Measurements from ENCODE around the gene MAP3K14. TPM values are rescaled to one million over a fixed set of nuclear protein-coding genes. Genes with fewer than 3 reads are reported as not detected.

MAP3K14 gene
- total RNA-seq, 1 experiment from 2014 or later: 16.4 TPM

DNA sequence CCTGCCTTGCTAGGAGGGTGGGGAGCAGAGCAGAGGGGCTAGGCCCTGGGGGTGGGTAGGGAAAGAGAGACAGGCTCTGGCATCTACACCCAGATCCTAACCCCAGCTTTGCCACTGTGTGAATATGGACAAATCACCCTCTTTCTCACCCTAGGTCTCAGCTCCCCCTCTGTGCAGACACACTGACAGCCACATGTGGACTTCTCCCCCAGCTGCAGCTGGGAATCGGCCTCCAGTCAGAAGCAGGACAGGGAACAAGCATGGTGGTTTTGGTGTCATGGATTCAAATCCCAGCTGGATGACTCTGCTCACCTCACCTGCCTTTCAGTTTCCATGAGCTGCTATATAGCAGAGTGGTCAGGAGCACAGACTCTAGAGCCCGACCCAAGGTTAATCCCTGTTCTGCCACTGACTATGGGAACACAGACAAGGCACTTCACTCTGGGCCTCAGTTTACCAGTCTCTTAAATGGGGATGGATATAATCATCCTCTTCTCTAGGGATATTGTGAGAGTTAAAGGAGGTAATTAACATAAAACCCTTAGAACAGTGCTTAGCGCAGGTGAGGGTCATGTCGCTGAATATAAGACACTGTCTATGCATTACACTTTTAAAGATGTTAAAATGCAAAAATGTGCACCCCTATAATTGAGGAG, 26.2 kb upstream of the MAP3K14 start:
- no TSS peak for BruUV-seq (replicated peaks)
- Histone ChIP-seq H2AFZ (ENCODE audit: low read depth, low read length, poor library complexity, severe bottlenecking) (no peak overlapping the region), H3K9me3 (ENCODE audit: control insufficient read depth in 1 of 2, insufficient read depth in 1 of 2, low read depth in 1 of 2, low read length in 2 of 2) (no peaks in the 10 kb centered on the region), H4K20me1 (ENCODE audit: insufficient read depth) (no peaks in the 10 kb centered on the region), H3K9ac (ENCODE audit: low read length) (no peak overlapping the region), H3K9me2 (ENCODE audit: insufficient read depth) (no peaks in the 10 kb centered on the region), H3K27ac (ENCODE audit: low read depth, low read length) (no peak overlapping the region; the same call in 1 of the 2 replicates), H3K27me3 (ENCODE audit: insufficient read depth, low read length) (no peaks in the 10 kb centered on the region), H3K4me3 (replicated peaks in 1 of 2; ENCODE audit: low read depth in 1 of 2, low read length in 2 of 2) (no peak overlapping the region), H3K36me3 (ENCODE audit: control insufficient read depth in 1 of 2, insufficient read depth in 2 of 2, low read length in 2 of 2) (no peaks in the 10 kb centered on the region), H3K4me1 (ENCODE audit: control insufficient read depth in 1 of 2, insufficient read depth in 2 of 2, low read length in 2 of 2) (peaks cover 21 to 34% of the 10 kb centered on the region in 2 experiments), H3K79me2 (ENCODE audit: insufficient read depth, low read length) (no peaks in the 10 kb centered on the region), H3K4me2 (ENCODE audit: low read length) (peak overlapping the region; percentile 76; the same call in 1 of the 2 replicates)
- intact Hi-C loops (cut with micrococcal nuclease): no loop called here
- no peak for DNase-seq (ENCODE audit: low read depth, low spot score)
- ATAC-seq: no peak
- TF ChIP-seq REST (IDR thresholded peaks at IDR 0.05; ENCODE audit: low read depth): no peak
- TF ChIP-seq TCF7L2 (IDR thresholded peaks at IDR 0.05; ENCODE audit: borderline replicate concordance, extremely low read depth, insufficient read depth, insufficient read length): no peak
- no peak for TF ChIP-seq POLR2A (IDR thresholded peaks at IDR 0.05; ENCODE audit: borderline replicate concordance, extremely low read depth, insufficient read depth, insufficient read length)
- no peak for TF ChIP-seq CEBPB (IDR thresholded peaks at IDR 0.05; ENCODE audit: low read depth)
- POLR2A ChIA-PET: no interaction called here
- CTCF ChIA-PET: interaction anchor here (1.3 kb wide), 1 partner anchor 66 kb away, joined by 5 read pairs; no protein-coding TSS in a partner anchor
- RAD21 ChIA-PET (ENCODE audit: low non-redundant PET in 1 of 2, low total read pairs in 2 of 2, uncharacterized antibody in 2 of 2, unreplicated experiment in 2 of 2): no interaction called here

GRCh38 chr17:45342306-45342705, 25.5 kb upstream of the MAP3K14 start:
- Histone ChIP-seq H3K4me2 (ENCODE audit: low read length) (peak overlapping the region; percentile 76), H3K9me2 (ENCODE audit: insufficient read depth) (no peaks in the 10 kb centered on the region), H3K79me2 (ENCODE audit: insufficient read depth, low read length) (no peaks in the 10 kb centered on the region), H3K9ac (ENCODE audit: low read length) (peak overlapping the region; percentile 57), H2AFZ (ENCODE audit: low read depth, low read length, poor library complexity, severe bottlenecking) (no peak overlapping the region), H3K27ac (ENCODE audit: low read depth, low read length) (peak overlapping the region; percentile 62), H3K4me3 (replicated peaks in 1 of 2; ENCODE audit: low read depth in 1 of 2, low read length in 2 of 2) (peak overlapping the region; percentile 35 to 52), H3K27me3 (ENCODE audit: insufficient read depth, low read length) (no peaks in the 10 kb centered on the region), H3K36me3 (ENCODE audit: control insufficient read depth in 1 of 2, insufficient read depth in 2 of 2, low read length in 2 of 2) (no peaks in the 10 kb centered on the region), H4K20me1 (ENCODE audit: insufficient read depth) (no peaks in the 10 kb centered on the region), H3K9me3 (ENCODE audit: control insufficient read depth in 1 of 2, insufficient read depth in 1 of 2, low read depth in 1 of 2, low read length in 2 of 2) (no peaks in the 10 kb centered on the region), H3K4me1 (ENCODE audit: control insufficient read depth in 1 of 2, insufficient read depth in 2 of 2, low read length in 2 of 2) (peaks cover 21 to 34% of the 10 kb centered on the region in 2 experiments)
- BruUV-seq (replicated peaks): no TSS peak
- DNase-seq (ENCODE audit: low read depth, low spot score) (no peak), ATAC-seq (no peak)
- RAD21 ChIA-PET (ENCODE audit: low non-redundant PET in 1 of 2, low total read pairs in 2 of 2, uncharacterized antibody in 2 of 2, unreplicated experiment in 2 of 2): no interaction called here
- TF ChIP-seq CBX3 (IDR thresholded peaks at IDR 0.05; ENCODE audit: low read depth) (no peak), EZH2 (IDR thresholded peaks at IDR 0.05) (no peak), SIN3A (IDR thresholded peaks at IDR 0.05; ENCODE audit: low read depth) (no peak)
- intact Hi-C loops (cut with micrococcal nuclease): no loop called here
- CTCF ChIA-PET: no interaction called here
- POLR2A ChIA-PET: interaction anchor here (1.3 to 1.9 kb wide), 2 partner anchors 9 to 23 kb away, joined by 4 to 8 read pairs; no protein-coding TSS in a partner anchor

Data from HCT116 (cell line).